Adrenal gland (tissue), 5 donors: ENCODE data around the gene ELOB.

Source experiments
- POLR2A ChIP-seq, 2 donors: fragments of 450-650 bp; IDR thresholded peaks; one replicate each; pipeline ENCODE4 v1.6.1; 2017; ENCODE audit warnings: antibody characterized with exemption in 2 of 2, mild to moderate bottlenecking in 2 of 2, moderate library complexity in 1 of 2
- TF ChIP-seq, protein P1 (sequence below), 6 experiments: fragments of 450-650 bp in 4 of 6; fragments of 200-600 bp in 2 of 6; sonication (generic) in 1 of 6; IDR thresholded peaks; 1 replicate in 5 of 6; 2 replicates in 1 of 6; pipeline versions ENCODE4 v1.5.1 to v1.8.0; 2016 to 2021; ENCODE audit warnings: antibody characterized with exemption in 6 of 6, mild to moderate bottlenecking in 2 of 6, moderate library complexity in 1 of 6
- donor health status: DM: no; HTN: no; CAD: no.

DNA sequence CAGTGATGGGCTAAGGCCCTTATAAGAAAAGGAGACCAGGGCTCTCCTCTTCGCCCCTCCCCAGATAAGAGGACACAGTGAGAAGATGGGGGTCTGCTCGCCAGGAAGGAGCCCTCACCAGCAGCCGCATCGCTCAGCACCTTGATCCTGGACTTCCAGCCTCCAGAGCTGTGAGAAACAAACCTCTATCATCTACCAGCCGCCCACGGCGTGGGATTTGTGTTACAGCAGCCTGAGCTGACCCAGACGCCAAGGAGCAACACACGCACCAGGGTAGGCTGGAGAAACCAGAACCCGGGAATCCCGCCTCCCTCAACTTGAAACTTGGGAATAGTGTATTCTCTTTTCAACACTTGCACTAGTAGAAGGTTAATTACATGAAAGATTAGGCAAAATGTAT, 48.8 kb upstream of the ELOB start:
- TF ChIP-seq, protein P1, sequence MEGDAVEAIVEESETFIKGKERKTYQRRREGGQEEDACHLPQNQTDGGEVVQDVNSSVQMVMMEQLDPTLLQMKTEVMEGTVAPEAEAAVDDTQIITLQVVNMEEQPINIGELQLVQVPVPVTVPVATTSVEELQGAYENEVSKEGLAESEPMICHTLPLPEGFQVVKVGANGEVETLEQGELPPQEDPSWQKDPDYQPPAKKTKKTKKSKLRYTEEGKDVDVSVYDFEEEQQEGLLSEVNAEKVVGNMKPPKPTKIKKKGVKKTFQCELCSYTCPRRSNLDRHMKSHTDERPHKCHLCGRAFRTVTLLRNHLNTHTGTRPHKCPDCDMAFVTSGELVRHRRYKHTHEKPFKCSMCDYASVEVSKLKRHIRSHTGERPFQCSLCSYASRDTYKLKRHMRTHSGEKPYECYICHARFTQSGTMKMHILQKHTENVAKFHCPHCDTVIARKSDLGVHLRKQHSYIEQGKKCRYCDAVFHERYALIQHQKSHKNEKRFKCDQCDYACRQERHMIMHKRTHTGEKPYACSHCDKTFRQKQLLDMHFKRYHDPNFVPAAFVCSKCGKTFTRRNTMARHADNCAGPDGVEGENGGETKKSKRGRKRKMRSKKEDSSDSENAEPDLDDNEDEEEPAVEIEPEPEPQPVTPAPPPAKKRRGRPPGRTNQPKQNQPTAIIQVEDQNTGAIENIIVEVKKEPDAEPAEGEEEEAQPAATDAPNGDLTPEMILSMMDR (IDR thresholded peaks at IDR 0.05): no peak
- TF ChIP-seq POLR2A (IDR thresholded peaks at IDR 0.05): no peak
